Endothelial cell of umbilical vein (primary cell): ENCODE data around the gene CPT1A. TPM values are rescaled to one million over a fixed set of nuclear protein-coding genes. Genes with fewer than 3 reads are reported as not detected.
A peak's percentile ranks its signal among the peaks of the same experiment; 100 is the strongest.

Experiments
- BruUV-seq: library from RNA; stranded (reverse); fragments of 400-500 nt; replicated peaks from 2 replicates; lab custom pipeline; 2021; lab: Mats Ljungman, UMichigan
- CTCF ChIA-PET: fragments of 300-600, 350-600 bp; sonication (Branson Sonifier 250); formaldehyde crosslinking; loops from one replicate; lab custom pipeline; 2021; ENCODE audit warnings: antibody characterized with exemption, inconsistent platforms; lab: Charles Lee
- POLR2A ChIA-PET: fragments of 300-600, 350-600 bp; sonication (Branson Sonifier 250); formaldehyde crosslinking; loops from one replicate; lab custom pipeline; 2021; ENCODE audit warnings: antibody characterized with exemption, inconsistent platforms; lab: Charles Lee
- DNase-seq: peaks from one replicate; pipeline ENCODE4 v3.0.0-alpha.2; 2011; ENCODE audit warnings: low read depth, low spot score
- FAIRE-seq: peaks from 2 replicates; lab custom pipeline; 2011; peaks lifted over from hg19 to GRCh38; lab: Jason Lieb, UNC
- H2AFZ ChIP-seq: 2 replicates; pipeline ENCODE4 v1.6.0; 2012; ENCODE audit warnings: low read depth, low read length, control low read depth, inconsistent platforms
- H3K27ac ChIP-seq: 2 replicates; pipeline ENCODE4 v1.5.1; 2011; ENCODE audit warnings: low read depth, mild to moderate bottlenecking, control low read depth, low read length, moderate library complexity; ENCODE audit not compliant: insufficient read depth
- H3K27me3 ChIP-seq, 2 experiments: 2 replicates each; pipeline versions ENCODE4 v1.6.0 to v1.6.1; 2011; ENCODE audit warnings: low read length in 2 of 2, mixed read lengths in 1 of 2; ENCODE audit not compliant: control insufficient read depth in 2 of 2, insufficient read depth in 2 of 2
- H3K36me3 ChIP-seq, 2 experiments: 2 replicates in 1 of 2; 3 replicates in 1 of 2; pipeline ENCODE4 v1.5.1; 2011; ENCODE audit warnings: low read length in 2 of 2, mild to moderate bottlenecking in 1 of 2, moderate library complexity in 1 of 2; ENCODE audit not compliant: control insufficient read depth in 2 of 2, insufficient read depth in 2 of 2; ENCODE audit errors: extremely low read depth in 1 of 2
- H3K4me1 ChIP-seq: 3 replicates; pipeline ENCODE4 v1.5.1; 2011; ENCODE audit warnings: mild to moderate bottlenecking, low read length; ENCODE audit not compliant: control insufficient read depth, insufficient read depth; ENCODE audit errors: extremely low read depth
- H3K4me2 ChIP-seq: 2 replicates; pipeline ENCODE4 v1.6.1; 2011; ENCODE audit warnings: low read length, control low read depth, mixed read lengths; ENCODE audit not compliant: insufficient read depth
- H3K4me3 ChIP-seq, 3 experiments: fragments of 200-600 bp in 1 of 3; sonication (generic), shearing (Covaris generic) in 1 of 3; replicated peaks in 1 of 3; 2 replicates each; pipeline ENCODE4 v1.5.1; 2011 to 2016; ENCODE audit warnings: control low read depth in 3 of 3, low read length in 3 of 3, mild to moderate bottlenecking in 2 of 3, inconsistent platforms in 1 of 3, low read depth in 1 of 3, moderate library complexity in 1 of 3; ENCODE audit not compliant: insufficient read depth in 1 of 3
- H3K79me2 ChIP-seq: 2 replicates; pipeline ENCODE4 v1.6.0; 2012; ENCODE audit warnings: low read length, inconsistent platforms; ENCODE audit not compliant: control insufficient read depth, insufficient read depth
- H3K9ac ChIP-seq: replicated peaks from 2 replicates; pipeline ENCODE3; 2011; ENCODE audit warnings: low read length, control low read depth; ENCODE audit not compliant: insufficient read depth; ENCODE audit errors: extremely low read depth
- H3K9me1 ChIP-seq: replicated peaks from 3 replicates; pipeline ENCODE4 v1.6.0; 2011; ENCODE audit warnings: mild to moderate bottlenecking, low read length; ENCODE audit not compliant: control insufficient read depth, insufficient read depth; ENCODE audit errors: extremely low read depth
- H3K9me3 ChIP-seq: replicated peaks from 2 replicates; pipeline ENCODE4 v1.5.1; 2012; ENCODE audit warnings: low read length, inconsistent platforms; ENCODE audit not compliant: control insufficient read depth, insufficient read depth
- H4K20me1 ChIP-seq: replicated peaks from 2 replicates; pipeline ENCODE3; 2011; ENCODE audit warnings: mild to moderate bottlenecking, low read length; ENCODE audit not compliant: control insufficient read depth, insufficient read depth; ENCODE audit errors: extremely low read depth
- CTCF ChIP-seq, 2 donors: IDR thresholded peaks; 1 replicate in 1 of 2; 2 replicates in 1 of 2; pipeline ENCODE4 v1.5.1; 2011; ENCODE audit warnings: low read length in 2 of 2, mild to moderate bottlenecking in 2 of 2, moderate library complexity in 2 of 2, control low read depth in 1 of 2, inconsistent platforms in 1 of 2, low read depth in 1 of 2; ENCODE audit not compliant: insufficient read depth in 1 of 2; ENCODE audit errors: extremely low read depth in 1 of 2
- EZH2 ChIP-seq: IDR thresholded peaks from 2 replicates; pipeline ENCODE4 v1.6.1; 2012; ENCODE audit warnings: borderline replicate concordance, low read depth, mild to moderate bottlenecking, moderate library complexity, low read length, inconsistent platforms; ENCODE audit not compliant: severe bottlenecking
- FOS ChIP-seq: IDR thresholded peaks from 2 replicates; pipeline ENCODE4 v1.6.1; 2011; ENCODE audit warnings: mild to moderate bottlenecking, low read length, moderate library complexity, borderline replicate concordance; ENCODE audit not compliant: insufficient read depth
- GATA2 ChIP-seq: IDR thresholded peaks from 2 replicates; pipeline ENCODE4 v1.7.0; 2011; ENCODE audit warnings: low read depth, mild to moderate bottlenecking, moderate library complexity, mixed read lengths, low read length; ENCODE audit not compliant: insufficient read length, insufficient read depth
- JUN ChIP-seq: IDR thresholded peaks from 2 replicates; pipeline ENCODE4 v1.6.1; 2011; ENCODE audit warnings: borderline replicate concordance, low read depth; ENCODE audit not compliant: insufficient read length, insufficient read depth
- MAX ChIP-seq: IDR thresholded peaks from 2 replicates; pipeline ENCODE4 v1.6.1; 2011; ENCODE audit not compliant: insufficient read depth, insufficient read length
- MYC ChIP-seq: IDR thresholded peaks from one replicate; pipeline ENCODE4 v1.6.1; 2011; ENCODE audit warnings: mild to moderate bottlenecking, low read depth, low read length
- POLR2A ChIP-seq: IDR thresholded peaks from 2 replicates; pipeline ENCODE4 v1.6.1; 2012; ENCODE audit warnings: low read depth, mild to moderate bottlenecking, control low read depth, low read length
- POLR2AphosphoS5 ChIP-seq: IDR thresholded peaks from 2 replicates; pipeline ENCODE4 v1.6.1; 2012; ENCODE audit warnings: low read depth, mild to moderate bottlenecking, control low read depth, low read length, moderate library complexity; ENCODE audit not compliant: insufficient read depth
- dilution Hi-C: fragments of 300-500 bp; cut with MboI; formaldehyde crosslinking; loops from one replicate; pipeline ENCODE4 v1.15.0; 2019; ENCODE audit warnings: low sequenced_read_pairs; ENCODE audit not compliant: extremely low pct_ligation_motif_present
- intact Hi-C: fragments of 100-400 bp; cut with micrococcal nuclease; formaldehyde crosslinking; loops from one replicate; pipeline ENCODE4 v1.10.0; 2022
- polyA plus RNA-seq, 4 experiments: library from polyadenylated mRNA; depleted of rRNA in 3 of 4; stranded (reverse) in 3 of 4; unstranded in 1 of 4; fragments of >200 nt; gene quantifications; 2 replicates each; pipeline versions ENCODE4 v1.2.1 to v1.2.3, GENCODE V29; 2011 to 2012; ENCODE audit warnings: missing spikeins in 1 of 4
- total RNA-seq: library from RNA; stranded (reverse); gene quantifications from 2 replicates; pipeline ENCODE4 v1.2.3, GENCODE V29; 2021

The CPT1A gene
- total and polyA plus RNA-seq, 2 donors (not counting 3 experiments of a cell fraction or from before 2014, with no cell fraction given) = 26.3 to 62.1 TPM

GRCh38 chr11:68843703-68844312 is 2.1 kb upstream of the CPT1A start:
- no peak overlapping the region for H3K9ac ChIP-seq
- no peaks in the 10 kb centered on the region for H3K9me3 ChIP-seq
- intact Hi-C loops (loop anchor here (1.0 kb wide), 1 partner anchor 11 kb away; no protein-coding TSS in a partner anchor), dilution Hi-C loops (no loop called here)
- ChIA-PET POLR2A (no interaction called here), CTCF (interaction anchor here (0.9 to 3.2 kb wide), 5 partner anchors 8 to 211 kb away, joined by 3 to 12 read pairs (median 4); no protein-coding TSS in a partner anchor)
- H3K4me2 ChIP-seq = no peak overlapping the region
- peak overlapping the region; percentile 56 for H2AFZ ChIP-seq
- TF ChIP-seq JUN (no peak), MAX (no peak), MYC (no peak), GATA2 (no peak), POLR2A (no peak), CTCF (IDR thresholded peaks at IDR 0.05; ENCODE audit: extremely low read depth in 1 of 2, insufficient read depth in 1 of 2, low read depth in 1 of 2, low read length in 2 of 2) (peak in 1 of 2 donors; percentile 26), FOS (no peak), EZH2 (peak; percentile 65), POLR2AphosphoS5 (no peak)
- H4K20me1 ChIP-seq = no peaks in the 10 kb centered on the region
- H3K9me1 ChIP-seq = no peaks in the 10 kb centered on the region
- H3K27me3 ChIP-seq = peaks cover 2 to 13% of the 10 kb centered on the region in 2 experiments
- H3K4me1 ChIP-seq = peaks cover 30% of the 10 kb centered on the region
- no peaks in the 10 kb centered on the region for H3K79me2 ChIP-seq
- FAIRE-seq = no peak
- no peaks in the 10 kb centered on the region for H3K36me3 ChIP-seq
- no peak for DNase-seq
- H3K4me3 ChIP-seq = peak overlapping the region in 1 of 3 experiments; percentile 10
- H3K27ac ChIP-seq = no peak overlapping the region
- no TSS peak for BruUV-seq
